CD8-positive, alpha-beta memory T cell (primary cell): ENCODE results near the gene DOHH. TPM values are rescaled to one million over a fixed set of nuclear protein-coding genes. Genes with fewer than 3 reads are reported as not detected.

ENCODE experiments used
- CTCF ChIA-PET: fragments of 350-600 bp; sonication (Branson Sonifier 250); formaldehyde crosslinking; loops from one replicate; lab custom pipeline; 2021; ENCODE audit warnings: antibody characterized with exemption; lab: Charles Lee
- POLR2A ChIA-PET: fragments of 350-600 bp; sonication (Branson Sonifier 250); formaldehyde crosslinking; loops from one replicate; lab custom pipeline; 2021; ENCODE audit warnings: antibody characterized with exemption; lab: Charles Lee
- DNase-seq, 5 donors: peaks; one replicate each; pipeline versions ENCODE4 v3.0.0 to v3.0.0-alpha.2; 2020 to 2022; ENCODE audit warnings: mixed read lengths in 1 of 5
- H3K27ac ChIP-seq: one replicate; pipeline ENCODE4 v1.7.0; 2013; ENCODE audit warnings: low read depth, mild to moderate bottlenecking, low read length, moderate library complexity
- H3K27me3 ChIP-seq: 2 replicates; pipeline ENCODE4 v1.7.0; 2013; ENCODE audit warnings: low read length, mild to moderate bottlenecking; ENCODE audit not compliant: insufficient read depth, poor library complexity, severe bottlenecking
- H3K36me3 ChIP-seq: 2 replicates; pipeline ENCODE4 v1.7.0; 2013; ENCODE audit warnings: mild to moderate bottlenecking, low read length, moderate library complexity; ENCODE audit not compliant: insufficient read depth
- H3K4me1 ChIP-seq: 2 replicates; pipeline ENCODE4 v1.7.0; 2013; ENCODE audit warnings: mild to moderate bottlenecking, low read length, moderate library complexity; ENCODE audit not compliant: insufficient read depth
- H3K4me3 ChIP-seq: 2 replicates; pipeline ENCODE4 v1.7.0; 2013; ENCODE audit warnings: mild to moderate bottlenecking, low read length
- H3K9me3 ChIP-seq: 2 replicates; pipeline ENCODE4 v1.7.0; 2013; ENCODE audit warnings: mild to moderate bottlenecking, low read length
- H3K27ac Mint-ChIP-seq, 8 donors: one replicate each; pipeline ENCODE4 v1.8.0; 2020 to 2021; ENCODE audit warnings: mixed read lengths in 8 of 8, mild to moderate bottlenecking in 6 of 8, inconsistent platforms in 3 of 8, moderate library complexity in 3 of 8
- H3K27me3 Mint-ChIP-seq, 2 donors: one replicate each; pipeline ENCODE4 v1.8.0; 2020 to 2021; ENCODE audit warnings: mixed read lengths in 2 of 2, mild to moderate bottlenecking in 1 of 2, moderate library complexity in 1 of 2
- H3K36me3 Mint-ChIP-seq, 3 donors: one replicate each; pipeline ENCODE4 v1.8.0; 2020 to 2021; ENCODE audit warnings: mixed read lengths in 3 of 3, inconsistent platforms in 1 of 3, mild to moderate bottlenecking in 1 of 3
- H3K4me1 Mint-ChIP-seq, 3 donors: one replicate each; pipeline ENCODE4 v1.8.0; 2020 to 2021; ENCODE audit warnings: mixed read lengths in 3 of 3, inconsistent platforms in 1 of 3, mild to moderate bottlenecking in 1 of 3
- H3K4me3 Mint-ChIP-seq, 7 donors: one replicate each; pipeline ENCODE4 v1.8.0; 2020 to 2021; ENCODE audit warnings: mixed read lengths in 7 of 7, mild to moderate bottlenecking in 6 of 7, moderate library complexity in 4 of 7, inconsistent platforms in 2 of 7
- H3K9me3 Mint-ChIP-seq, 5 donors: one replicate each; pipeline ENCODE4 v1.8.0; 2020 to 2022; ENCODE audit warnings: mixed read lengths in 5 of 5, mild to moderate bottlenecking in 3 of 5, moderate library complexity in 2 of 5, inconsistent platforms in 1 of 5
- polyA plus RNA-seq: library from polyadenylated mRNA; unstranded; fragments of 300-500 nt; fragmentation: Illumina TruSeq; gene quantifications from one replicate; pipeline ENCODE4 v1.2.3, GENCODE V29; 2021
- total RNA-seq, 2 experiments: library from RNA; stranded (reverse); gene quantifications; one replicate each; pipeline ENCODE4 v1.2.3, GENCODE V29; 2021

Gene DOHH
- total RNA-seq, result 10 to 100 TPM; 21.3 to 21.4 TPM
- 14.0 TPM for polyA plus RNA-seq

- H3K27me3 Mint-ChIP-seq, result peaks cover 0 to 7% of the 10 kb centered on the region in 2 donors
- Histone ChIP-seq H3K36me3 (no peaks in the 10 kb centered on the region), H3K9me3 (no peaks in the 10 kb centered on the region), H3K4me3 (peak within 1 kb of the TSS; percentile 76), H3K27ac (peak within 1 kb of the TSS; percentile 96), H3K27me3 (no peaks in the 10 kb centered on the region), H3K4me1 (peaks cover 24% of the 10 kb centered on the region)
- H3K4me3 Mint-ChIP-seq, result peak within 1 kb of the TSS; percentile 89 to 96 (median 94)
- peaks cover 0 to 1% (median 0%) of the 10 kb centered on the region in 5 donors for H3K9me3 Mint-ChIP-seq
- H3K27ac Mint-ChIP-seq, result peak within 1 kb of the TSS; percentile 94 to 99 (median 98)
- POLR2A ChIA-PET, result no interaction called here
- peaks cover 29 to 42% (median 32%) of the 10 kb centered on the region in 3 donors for H3K4me1 Mint-ChIP-seq
- CTCF ChIA-PET, result interaction anchor here (0.7 to 2.7 kb wide), 4 partner anchors 9 to 30 kb away, joined by 3 to 10 read pairs (median 4); no protein-coding TSS in a partner anchor
- peaks cover 0 to 25% (median 4%) of the 10 kb centered on the region in 3 donors for H3K36me3 Mint-ChIP-seq
- DNase-seq, result peak; percentile 89 to 96 (median 93)
These were observed at the start of gene DOHH for GRCh38 chr19:3500429-3501101. DOHH (minus strand) TSS chr19:3500674; CDS start chr19:3496814, 3,860 bp downstream.

- Mint-ChIP-seq H3K36me3 (peaks cover 0 to 46% (median 4%) of the 10 kb centered on the region in 3 donors), H3K9me3 (no peaks in the 10 kb centered on the region), H3K4me1 (peaks cover 13 to 34% (median 23%) of the 10 kb centered on the region in 3 donors), H3K27ac (peak overlapping the region in 1 of 8 donors; percentile 69), H3K27me3 (no peaks in the 10 kb centered on the region), H3K4me3 (no peak overlapping the region)
- CTCF ChIA-PET, result no interaction called here
- H3K27ac ChIP-seq, result no peak overlapping the region
- no peaks in the 10 kb centered on the region for H3K27me3 ChIP-seq
- POLR2A ChIA-PET, result no interaction called here
- peaks cover 21% of the 10 kb centered on the region for H3K4me1 ChIP-seq
- no peaks in the 10 kb centered on the region for H3K9me3 ChIP-seq
- no peak overlapping the region for H3K4me3 ChIP-seq
- peaks cover 16% of the 10 kb centered on the region for H3K36me3 ChIP-seq
- no peak for DNase-seq
These were observed 49.3 kb upstream of the DOHH start for GRCh38 chr19:3549816-3550215.

GRCh38 chr19:3548606-3549005, 48.1 kb upstream of the DOHH start:
- no peak overlapping the region for H3K27ac Mint-ChIP-seq
- Histone ChIP-seq H3K4me3 (no peak overlapping the region), H3K36me3 (peaks cover 16% of the 10 kb centered on the region), H3K27me3 (no peaks in the 10 kb centered on the region), H3K9me3 (no peaks in the 10 kb centered on the region), H3K4me1 (peaks cover 9% of the 10 kb centered on the region), H3K27ac (no peak overlapping the region)
- peaks cover 0 to 47% (median 2%) of the 10 kb centered on the region in 3 donors for H3K36me3 Mint-ChIP-seq
- ChIA-PET POLR2A (interaction anchor here (0.8 kb wide), 1 partner anchor 38 kb away, joined by 4 read pairs; no protein-coding TSS in a partner anchor), CTCF (interaction anchor here (4.8 kb wide), 1 partner anchor 8 kb away, joined by 62 read pairs; the partner anchor contains the start of gene MFSD12)
- no peak for DNase-seq
- H3K9me3 Mint-ChIP-seq, result no peaks in the 10 kb centered on the region
- H3K4me3 Mint-ChIP-seq, result no peak overlapping the region
- H3K27me3 Mint-ChIP-seq, result no peaks in the 10 kb centered on the region
- H3K4me1 Mint-ChIP-seq, result peaks cover 5 to 26% (median 17%) of the 10 kb centered on the region in 3 donors

GRCh38 chr19:3547767-3548282, 47.4 kb upstream of the DOHH start:
- Mint-ChIP-seq H3K36me3 (peaks cover 0 to 49% (median 2%) of the 10 kb centered on the region in 3 donors), H3K27ac (no peak overlapping the region), H3K9me3 (no peaks in the 10 kb centered on the region), H3K4me1 (peaks cover 5 to 23% (median 15%) of the 10 kb centered on the region in 3 donors), H3K4me3 (no peak overlapping the region), H3K27me3 (no peaks in the 10 kb centered on the region)
- no peak overlapping the region for H3K27ac ChIP-seq
- POLR2A ChIA-PET, result interaction anchor here (1.0 kb wide), 1 partner anchor 9 kb away, joined by 4 read pairs; no protein-coding TSS in a partner anchor
- CTCF ChIA-PET, result interaction anchor here (0.7 to 4.8 kb wide), 2 partner anchors 9 to 30 kb away, joined by 3 to 62 read pairs; partner anchors contain the start of gene MFSD12
- no peak for DNase-seq
- peaks cover 16% of the 10 kb centered on the region for H3K36me3 ChIP-seq
- H3K4me3 ChIP-seq, result no peak overlapping the region
- H3K9me3 ChIP-seq, result no peaks in the 10 kb centered on the region
- H3K27me3 ChIP-seq, result no peaks in the 10 kb centered on the region
- peaks cover 3% of the 10 kb centered on the region for H3K4me1 ChIP-seq

GRCh38 chr19:3547301-3547731, 46.8 kb upstream of the DOHH start:
- Mint-ChIP-seq H3K4me1 (peaks cover 5 to 23% (median 15%) of the 10 kb centered on the region in 3 donors), H3K27me3 (no peaks in the 10 kb centered on the region), H3K36me3 (peaks cover 0 to 51% (median 2%) of the 10 kb centered on the region in 3 donors), H3K27ac (peak overlapping the region in 2 of 8 donors; percentile 32 to 83), H3K9me3 (no peaks in the 10 kb centered on the region), H3K4me3 (no peak overlapping the region)
- Histone ChIP-seq H3K36me3 (peaks cover 16% of the 10 kb centered on the region), H3K4me3 (no peak overlapping the region), H3K9me3 (no peaks in the 10 kb centered on the region), H3K27ac (no peak overlapping the region), H3K27me3 (no peaks in the 10 kb centered on the region), H3K4me1 (no peaks in the 10 kb centered on the region)
- ChIA-PET POLR2A (interaction anchor here (1.0 kb wide), 1 partner anchor 9 kb away, joined by 4 read pairs; no protein-coding TSS in a partner anchor), CTCF (interaction anchor here (0.7 to 4.8 kb wide), 3 partner anchors 10 to 38 kb away, joined by 3 to 62 read pairs (median 18); partner anchors contain the start of genes GIPC3 and MFSD12)
- DNase-seq, result no peak

- no peaks in the 10 kb centered on the region for H3K9me3 Mint-ChIP-seq
- POLR2A ChIA-PET, result interaction anchor here (3.0 kb wide), 1 partner anchor 8 kb away, joined by 14 read pairs; no protein-coding TSS in a partner anchor
- H3K27me3 Mint-ChIP-seq, result no peaks in the 10 kb centered on the region
- H3K4me3 Mint-ChIP-seq, result no peak overlapping the region
- peaks cover 16% of the 10 kb centered on the region for H3K36me3 ChIP-seq
- no peaks in the 10 kb centered on the region for H3K27me3 ChIP-seq
- H3K9me3 ChIP-seq, result no peaks in the 10 kb centered on the region
- no peak overlapping the region for H3K27ac ChIP-seq
- H3K4me1 Mint-ChIP-seq, result peaks cover 5 to 16% (median 10%) of the 10 kb centered on the region in 3 donors
- no peak overlapping the region for H3K4me3 ChIP-seq
- H3K36me3 Mint-ChIP-seq, result peaks cover 0 to 46% (median 2%) of the 10 kb centered on the region in 3 donors
- no peak for DNase-seq
- peak overlapping the region in 3 of 8 donors; percentile 38 to 51 (median 47) for H3K27ac Mint-ChIP-seq
- CTCF ChIA-PET, result interaction anchor here (0.6 to 4.8 kb wide), 9 partner anchors 11 to 484 kb away, joined by 3 to 62 read pairs (median 5); partner anchors contain the start of genes GIPC3 and MFSD12
- no peaks in the 10 kb centered on the region for H3K4me1 ChIP-seq
These were observed 45.6 kb upstream of the DOHH start for GRCh38 chr19:3546119-3546518.

GRCh38 chr19:3545669-3546034, 45.2 kb upstream of the DOHH start:
- Mint-ChIP-seq H3K4me3 (no peak overlapping the region), H3K4me1 (peaks cover 5 to 12% (median 8%) of the 10 kb centered on the region in 3 donors), H3K27me3 (no peaks in the 10 kb centered on the region), H3K27ac (peak overlapping the region in 5 of 8 donors; percentile 4 to 51 (median 38)), H3K9me3 (no peaks in the 10 kb centered on the region), H3K36me3 (peaks cover 0 to 42% (median 2%) of the 10 kb centered on the region in 3 donors)
- Histone ChIP-seq H3K4me3 (no peak overlapping the region), H3K9me3 (no peaks in the 10 kb centered on the region), H3K27me3 (no peaks in the 10 kb centered on the region), H3K36me3 (peaks cover 12% of the 10 kb centered on the region), H3K4me1 (no peaks in the 10 kb centered on the region), H3K27ac (no peak overlapping the region)
- no peak for DNase-seq
- CTCF ChIA-PET, result interaction anchor here (0.8 to 4.8 kb wide), 11 partner anchors 11 to 74 kb away, joined by 3 to 62 read pairs (median 5); partner anchors contain the start of genes GIPC3 and MFSD12
- POLR2A ChIA-PET, result interaction anchor here (1.0 to 3.0 kb wide), 3 partner anchors 9 to 39 kb away, joined by 4 to 14 read pairs (median 4); no protein-coding TSS in a partner anchor
